ENCODE results near the gene MED4.

Gene MED4

GRCh38 chr13:48042894-48043293, 52.0 kb downstream of the MED4 start:
- H3K4me3 ChIP-seq (replicated peaks; ENCODE audit: low read depth, low read length) = no peak overlapping the region
- DNase-seq (ENCODE audit: extremely low read depth, low read depth) = no peak
- no peak for TF ChIP-seq CTCF (IDR thresholded peaks at IDR 0.05; ENCODE audit: low read depth, low read length, missing control alignments)

GRCh38 chr13:48040896-48041295, 54.0 kb downstream of the MED4 start:
- no peak for TF ChIP-seq CTCF (IDR thresholded peaks at IDR 0.05; ENCODE audit: low read depth, low read length, missing control alignments)
- DNase-seq (ENCODE audit: extremely low read depth, low read depth) = no peak

GRCh38 chr13:48040049-48040448, 54.9 kb downstream of the MED4 start:
- H3K4me3 ChIP-seq (replicated peaks; ENCODE audit: low read depth, low read length) = no peak overlapping the region
- TF ChIP-seq CTCF (IDR thresholded peaks at IDR 0.05; ENCODE audit: low read depth, low read length, missing control alignments) = no peak
- DNase-seq (ENCODE audit: extremely low read depth, low read depth) = no peak

More at GRCh38 chr13:48040896-48041295, 54.0 kb downstream of the MED4 start:
- H3K4me3 ChIP-seq (replicated peaks; ENCODE audit: low read depth, low read length) = no peak overlapping the region

GRCh38 chr13:48038761-48039160, 56.1 kb downstream of the MED4 start:
- DNase-seq (ENCODE audit: extremely low read depth, low read depth) = no peak
- no peak for TF ChIP-seq CTCF (IDR thresholded peaks at IDR 0.05; ENCODE audit: low read depth, low read length, missing control alignments)
- peak overlapping the region; percentile 72 for H3K4me3 ChIP-seq (replicated peaks; ENCODE audit: low read depth, low read length)

- peak within 1 kb of the TSS; percentile 72 for H3K4me3 ChIP-seq (replicated peaks; ENCODE audit: low read depth, low read length)
- DNase-seq (ENCODE audit: extremely low read depth, low read depth) = peak; percentile 88
- TF ChIP-seq CTCF (IDR thresholded peaks at IDR 0.05; ENCODE audit: low read depth, low read length, missing control alignments) = peak; percentile 99
Measured at GRCh38 chr13:48037346-48038173, 57.3 kb downstream of the MED4 start, which contains the start of gene NUDT15. Gene NUDT15, plus strand, starts transcription at chr13:48037726. Its CDS starts 21 bp downstream, at chr13:48037747.

- no peak for TF ChIP-seq CTCF (IDR thresholded peaks at IDR 0.05; ENCODE audit: low read depth, low read length, missing control alignments)
- no peak for DNase-seq (ENCODE audit: extremely low read depth, low read depth)
- H3K4me3 ChIP-seq (replicated peaks; ENCODE audit: low read depth, low read length) = no peak overlapping the region
Measured at GRCh38 chr13:48029859-48030258, 65.0 kb downstream of the MED4 start.
